SK-N-SH (cell line): Measurements from ENCODE around the gene ABCB10. TPM values are rescaled to one million over a fixed set of nuclear protein-coding genes. Genes with fewer than 3 reads are reported as not detected.
A peak's percentile ranks its signal among the peaks of the same experiment; 100 is the strongest.

Experiments
- CTCF ChIA-PET: fragments of 300-600, 350-600 bp; formaldehyde crosslinking; extraction: SDS; loops from one replicate; lab custom pipeline; 2021; lab: Yijun Ruan, JAX
- POLR2A ChIA-PET: fragments of 350-600 bp; sonication (Branson Sonifier 250); formaldehyde crosslinking; extraction: SDS; loops from one replicate; lab custom pipeline; 2020; ENCODE audit warnings: antibody characterized with exemption, inconsistent platforms; lab: Yijun Ruan, JAX
- DNase-seq: peaks from one replicate; pipeline ENCODE4 v3.0.0; 2012
- H2AFZ ChIP-seq: fragments of 200-600 bp; sonication (generic); 2 replicates; pipeline ENCODE4 v1.8.1; 2016; ENCODE audit warnings: antibody characterized with exemption, mild to moderate bottlenecking, low read depth
- H3F3A ChIP-seq: fragments of 200-600 bp; sonication (generic); replicated peaks from 2 replicates; pipeline ENCODE3; 2016; ENCODE audit warnings: antibody characterized with exemption, mild to moderate bottlenecking; ENCODE audit not compliant: insufficient read depth
- H3K27ac ChIP-seq, 2 experiments: fragments of 200-500 bp in 1 of 2; fragments of 200-600 bp in 1 of 2; sonication (Bioruptor generic) in 1 of 2; sonication (generic), shearing (Covaris generic) in 1 of 2; 2 replicates each; pipeline versions ENCODE4 v1.5.1 to v1.6.1; 2014 to 2016; ENCODE audit warnings: low read depth in 2 of 2, inconsistent platforms in 1 of 2, low read length in 1 of 2, mild to moderate bottlenecking in 1 of 2, mixed read lengths in 1 of 2
- H3K27me3 ChIP-seq: fragments of 200-600 bp; sonication (generic), shearing (Covaris generic); 2 replicates; pipeline ENCODE4 v1.6.1; 2016; ENCODE audit warnings: mixed run types; ENCODE audit not compliant: insufficient read depth
- H3K36me3 ChIP-seq, 2 experiments: fragments of 200-500 bp in 1 of 2; fragments of 200-600 bp in 1 of 2; sonication (Bioruptor generic) in 1 of 2; sonication (generic) in 1 of 2; replicated peaks in 1 of 2; 2 replicates each; pipeline versions ENCODE3 to v1.5.1; 2014 to 2016; ENCODE audit warnings: low read length in 1 of 2, mild to moderate bottlenecking in 1 of 2; ENCODE audit not compliant: insufficient read depth in 2 of 2, control insufficient read depth in 1 of 2
- H3K4me1 ChIP-seq, 2 experiments: fragments of 200-500 bp in 1 of 2; fragments of 200-600 bp in 1 of 2; sonication (Bioruptor generic) in 1 of 2; sonication (generic), shearing (Covaris generic) in 1 of 2; 2 replicates each; pipeline versions ENCODE4 v1.5.1 to v1.6.1; 2014 to 2016; ENCODE audit warnings: low read depth in 1 of 2, low read length in 1 of 2, mixed run types in 1 of 2; ENCODE audit not compliant: insufficient read depth in 2 of 2, control insufficient read depth in 1 of 2
- H3K4me2 ChIP-seq: fragments of 200-600 bp; sonication (generic), shearing (Covaris generic); 2 replicates; pipeline ENCODE4 v1.6.1; 2017; ENCODE audit warnings: mixed run types
- H3K4me3 ChIP-seq, 2 experiments: fragments of 200-500 bp in 1 of 2; fragments of 200-600 bp in 1 of 2; sonication (Bioruptor generic) in 1 of 2; sonication (generic), shearing (Covaris generic) in 1 of 2; 2 replicates each; pipeline versions ENCODE4 v1.5.1 to v1.8.1; 2014 to 2016; ENCODE audit warnings: low read depth in 2 of 2, inconsistent platforms in 1 of 2, low read length in 1 of 2, mild to moderate bottlenecking in 1 of 2, mixed read lengths in 1 of 2, moderate library complexity in 1 of 2
- H3K79me2 ChIP-seq: fragments of 200-600 bp; sonication (generic); 2 replicates; pipeline ENCODE4 v1.8.1; 2017; ENCODE audit warnings: mild to moderate bottlenecking; ENCODE audit not compliant: insufficient read depth
- H3K9ac ChIP-seq: fragments of 200-600 bp; sonication (generic); 2 replicates; pipeline ENCODE4 v1.6.1; 2017; ENCODE audit warnings: mixed run types
- H3K9me2 ChIP-seq: fragments of 200-600 bp; sonication (generic); 2 replicates; pipeline ENCODE4 v1.6.1; 2017; ENCODE audit warnings: mixed run types
- H3K9me3 ChIP-seq: fragments of 200-600 bp; sonication (generic); 2 replicates; pipeline ENCODE4 v1.6.1; 2017; ENCODE audit warnings: mixed run types, mild to moderate bottlenecking, moderate library complexity
- H4K20me1 ChIP-seq: fragments of 200-600 bp; sonication (generic); 2 replicates; pipeline ENCODE4 v1.6.1; 2017; ENCODE audit warnings: mild to moderate bottlenecking, mixed run types; ENCODE audit not compliant: insufficient read depth
- CHD2 ChIP-seq: fragments of 150-350 bp; IDR thresholded peaks from 2 replicates; pipeline ENCODE4 v1.6.1; 2018; ENCODE audit warnings: low read length; ENCODE audit not compliant: partially characterized antibody
- EP300 ChIP-seq, 2 experiments: IDR thresholded peaks; 2 replicates each; pipeline versions ENCODE4 v1.4.0 to v1.6.1; 2012; ENCODE audit warnings: borderline replicate concordance in 1 of 2, low read depth in 1 of 2, low read length in 1 of 2
- EZH2phosphoT487 ChIP-seq: fragments of 200-600 bp; sonication (generic); IDR thresholded peaks from 2 replicates; pipeline ENCODE4 v1.6.1; 2017; ENCODE audit warnings: low read depth, mixed run types, mild to moderate bottlenecking, antibody characterized with exemption, moderate library complexity, borderline replicate concordance
- FOXJ3 ChIP-seq: sonication (generic); formaldehyde crosslinking; IDR thresholded peaks from 2 replicates; pipeline ENCODE4 v1.5.1; 2020; ENCODE audit warnings: mild to moderate bottlenecking, missing genetic modification reagents
- FOXM1 ChIP-seq: IDR thresholded peaks from 2 replicates; pipeline ENCODE4 v1.4.0; 2012; ENCODE audit warnings: low read depth, mild to moderate bottlenecking
- GATA2 ChIP-seq: sonication (generic); formaldehyde crosslinking; IDR thresholded peaks from 2 replicates; pipeline ENCODE4 v1.5.0; 2020; ENCODE audit warnings: mild to moderate bottlenecking, missing genetic modification reagents
- MAX ChIP-seq: IDR thresholded peaks from 2 replicates; pipeline ENCODE4 v1.4.0; 2012; ENCODE audit warnings: low read depth
- MEF2A ChIP-seq: IDR thresholded peaks from 2 replicates; pipeline ENCODE4 v1.4.0; 2012; ENCODE audit warnings: low read depth, borderline replicate concordance
- MXI1 ChIP-seq: IDR thresholded peaks from 2 replicates; pipeline ENCODE4 v1.6.1; 2012; ENCODE audit warnings: mild to moderate bottlenecking, low read depth, low read length, improper control_type of control experiment
- NRF1 ChIP-seq: IDR thresholded peaks from 2 replicates; pipeline ENCODE4 v1.6.1; 2012; ENCODE audit warnings: low read depth, mild to moderate bottlenecking, low read length
- RCOR1 ChIP-seq: fragments of 150-350 bp; IDR thresholded peaks from 2 replicates; pipeline ENCODE4 v1.6.1; 2017; ENCODE audit warnings: antibody characterized with exemption, low read length
- TAF1 ChIP-seq: IDR thresholded peaks from 2 replicates; pipeline ENCODE4 v1.6.1; 2012; ENCODE audit warnings: low read depth, mild to moderate bottlenecking, low read length, moderate library complexity, borderline replicate concordance
- WGBS: methylation state at CpG from one replicate; pipeline ENCODE4 v1.1.6; 2017; ENCODE audit warnings: low lambda C conversion rate; 5-methylcytosine and 5-hydroxymethylcytosine counted together
- polyA plus RNA-seq, 3 experiments: library from polyadenylated mRNA; depleted of rRNA; stranded (reverse); fragments of >200 nt; gene quantifications; 2 replicates each; pipeline ENCODE4 v1.2.3, GENCODE V29; 2012
- TF ChIP-seq, protein P1 (sequence below): IDR thresholded peaks from 2 replicates; pipeline ENCODE4 v1.4.0; 2012; ENCODE audit warnings: low read depth, borderline replicate concordance

ABCB10 gene
- polyA plus RNA-seq, 1 of the 3 experiments (the other 2 are of a cell fraction): 5.7 TPM

GRCh38 chr1:229557913-229558414 lies 543 bp downstream of the ABCB10 start:
- Histone ChIP-seq H3K27ac (peak overlapping the region; percentile 10 to 75; a peak in 2 of 4 replicates), H3F3A (no peaks in the 10 kb centered on the region), H3K36me3 (no peaks in the 10 kb centered on the region), H3K4me1 (peaks cover 0 to 14% of the 10 kb centered on the region in 2 experiments; a peak in 2 of 4 replicates), H3K9me2 (no peaks in the 10 kb centered on the region), H3K79me2 (peaks cover 50% of the 10 kb centered on the region), H3K9ac (peak overlapping the region; percentile 66; the same call in 1 of the 2 replicates), H3K4me2 (peak overlapping the region; percentile 93), H2AFZ (no peak overlapping the region), H3K27me3 (no peaks in the 10 kb centered on the region), H3K9me3 (no peaks in the 10 kb centered on the region), H3K4me3 (peak overlapping the region; percentile 72 to 90), H4K20me1 (peaks cover 3% of the 10 kb centered on the region)
- ChIA-PET POLR2A (interaction anchor here (0.9 to 1.2 kb wide), 2 partner anchors 30 to 69 kb away, joined by 4 read pairs; no protein-coding TSS in a partner anchor), CTCF (interaction anchor here (0.6 to 3.7 kb wide), 26 partner anchors 10 to 894 kb away, joined by 3 to 42 read pairs (median 4); partner anchors contain the start of genes TAF5L and URB2)
- 0% methylated on average over 10 of the region's 59 CpGs for whole genome bisulfite sequencing
- TF ChIP-seq GATA2 (CRISPR knock-in tag) (no peak), NRF1 (no peak), EZH2phosphoT487 (no peak), MXI1 (peak; percentile 51; the same call in 1 of the 2 replicates), CHD2 (no peak), MAX (no peak), TAF1 (no peak)
- DNase-seq: peak; percentile 80

- CTCF ChIA-PET: interaction anchor here (0.6 to 3.7 kb wide), 11 partner anchors 25 to 893 kb away, joined by 3 to 42 read pairs (median 5); partner anchors contain the start of genes TAF5L and URB2
- TF ChIP-seq FOXM1 (no peak), RCOR1 (no peak), EP300 (IDR thresholded peaks at IDR 0.05; ENCODE audit: borderline replicate concordance in 1 of 2, low read depth in 1 of 2, low read length in 1 of 2) (no peak), MAX (no peak), MEF2A (no peak), FOXJ3 (CRISPR knock-in tag) (no peak)
- TF ChIP-seq, protein P1, sequence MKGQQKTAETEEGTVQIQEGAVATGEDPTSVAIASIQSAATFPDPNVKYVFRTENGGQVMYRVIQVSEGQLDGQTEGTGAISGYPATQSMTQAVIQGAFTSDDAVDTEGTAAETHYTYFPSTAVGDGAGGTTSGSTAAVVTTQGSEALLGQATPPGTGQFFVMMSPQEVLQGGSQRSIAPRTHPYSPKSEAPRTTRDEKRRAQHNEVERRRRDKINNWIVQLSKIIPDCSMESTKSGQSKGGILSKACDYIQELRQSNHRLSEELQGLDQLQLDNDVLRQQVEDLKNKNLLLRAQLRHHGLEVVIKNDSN: no peak
- TF ChIP-seq, all 33 proteins: peak for 0
- peaks cover 3% of the 10 kb centered on the region for H4K20me1 ChIP-seq
- H3K9me3 ChIP-seq: no peaks in the 10 kb centered on the region
- DNase-seq: no peak
- H3K4me1 ChIP-seq: peaks cover 0 to 14% of the 10 kb centered on the region in 2 experiments; a peak in 2 of 4 replicates
- WGBS: 57% methylated on average over 5 of the region's 5 CpGs
- H3K9ac ChIP-seq: peak overlapping the region; percentile 65; the same call in 1 of the 2 replicates
- peak overlapping the region; percentile 93 for H3K4me2 ChIP-seq
- no peaks in the 10 kb centered on the region for H3K36me3 ChIP-seq
- no peaks in the 10 kb centered on the region for H3K9me2 ChIP-seq
- no peaks in the 10 kb centered on the region for H3K27me3 ChIP-seq
- POLR2A ChIA-PET: no interaction called here
- peak overlapping the region; percentile 10 to 75; a peak in 1 of 4 replicates for H3K27ac ChIP-seq
- H3K4me3 ChIP-seq: peak overlapping the region; percentile 72 to 90
- H2AFZ ChIP-seq: no peak overlapping the region
- no peaks in the 10 kb centered on the region for H3F3A ChIP-seq
- peaks cover 57% of the 10 kb centered on the region for H3K79me2 ChIP-seq
These were observed 1.2 kb downstream of the ABCB10 start for GRCh38 chr1:229557200-229557850.
